MM.1S (cell line): Measurements from ENCODE around the gene CHRNE.
A peak's percentile ranks its signal among the peaks of the same experiment; 100 is the strongest.

Experiments
- DNase-seq: peaks from one replicate; pipeline ENCODE4 v3.0.0-alpha.2; 2015
- H2AFZ ChIP-seq: fragments of 300-600 bp; sonication (generic); 2 replicates; pipeline ENCODE4 v1.6.0; 2016; ENCODE audit warnings: antibody characterized with exemption, low read length
- H3F3A ChIP-seq: fragments of 300-600 bp; sonication (generic); 2 replicates; pipeline ENCODE4 v1.6.1; 2016; ENCODE audit warnings: mild to moderate bottlenecking, antibody characterized with exemption, low read length, moderate library complexity, mixed read lengths; ENCODE audit not compliant: insufficient read depth
- H3K27ac ChIP-seq: fragments of 300-600 bp; sonication (generic); 2 replicates; pipeline ENCODE4 v1.5.1; 2016; ENCODE audit warnings: mild to moderate bottlenecking, low read length
- H3K27me3 ChIP-seq: fragments of 300-600 bp; sonication (generic); replicated peaks from 2 replicates; pipeline ENCODE4 v1.6.0; 2016; ENCODE audit warnings: low read length; ENCODE audit not compliant: insufficient read depth
- H3K36me3 ChIP-seq: fragments of 300-600 bp; sonication (generic); replicated peaks from 2 replicates; pipeline ENCODE4 v1.6.1; 2016; ENCODE audit warnings: mild to moderate bottlenecking, low read length, mixed read lengths; ENCODE audit not compliant: insufficient read depth
- H3K4me1 ChIP-seq: fragments of 300-600 bp; sonication (generic); 2 replicates; pipeline ENCODE4 v1.6.1; 2016; ENCODE audit warnings: low read length, mixed read lengths
- H3K4me2 ChIP-seq: fragments of 300-600 bp; sonication (generic); 2 replicates; pipeline ENCODE4 v1.6.0; 2016; ENCODE audit warnings: low read depth, low read length
- H3K4me3 ChIP-seq: fragments of 300-600 bp; sonication (generic); 2 replicates; pipeline ENCODE4 v1.5.1; 2016; ENCODE audit warnings: low read length, mixed read lengths
- H3K79me2 ChIP-seq: fragments of 300-600 bp; sonication (generic); 2 replicates; pipeline ENCODE4 v1.6.1; 2016; ENCODE audit warnings: mixed run types, low read length, mixed read lengths
- H3K9ac ChIP-seq: fragments of 300-600 bp; sonication (generic); 2 replicates; pipeline ENCODE4 v1.6.1; 2016; ENCODE audit warnings: low read length, mixed read lengths
- H3K9me2 ChIP-seq: fragments of 300-600 bp; sonication (generic); replicated peaks from 2 replicates; pipeline ENCODE4 v1.6.1; 2016; ENCODE audit warnings: mild to moderate bottlenecking, low read length, mixed read lengths; ENCODE audit not compliant: insufficient read depth
- H3K9me3 ChIP-seq: fragments of 300-600 bp; sonication (generic); replicated peaks from 2 replicates; pipeline ENCODE4 v1.6.1; 2016; ENCODE audit warnings: mild to moderate bottlenecking, low read length, mixed read lengths; ENCODE audit not compliant: insufficient read depth
- H4K20me1 ChIP-seq: fragments of 300-600 bp; sonication (generic); 2 replicates; pipeline ENCODE4 v1.6.1; 2016; ENCODE audit warnings: mild to moderate bottlenecking, low read length, moderate library complexity, mixed read lengths; ENCODE audit not compliant: insufficient read depth
- EZH2 ChIP-seq: fragments of 300-600 bp; sonication (generic); optimal IDR thresholded peaks from 2 replicates; pipeline ENCODE3; 2017; ENCODE audit warnings: low read depth, mild to moderate bottlenecking, antibody characterized with exemption, low read length, mixed read lengths
- EZH2phosphoT487 ChIP-seq: fragments of 300-600 bp; sonication (generic); IDR thresholded peaks from 2 replicates; pipeline ENCODE4 v1.6.1; 2018; ENCODE audit warnings: antibody characterized with exemption, low read length
- TF ChIP-seq, protein P1 (sequence below): fragments of 300-600 bp; sonication (generic); IDR thresholded peaks from 2 replicates; pipeline ENCODE4 v1.5.1; 2016; ENCODE audit warnings: antibody characterized with exemption, low read length, mixed read lengths

CHRNE gene

DNA sequence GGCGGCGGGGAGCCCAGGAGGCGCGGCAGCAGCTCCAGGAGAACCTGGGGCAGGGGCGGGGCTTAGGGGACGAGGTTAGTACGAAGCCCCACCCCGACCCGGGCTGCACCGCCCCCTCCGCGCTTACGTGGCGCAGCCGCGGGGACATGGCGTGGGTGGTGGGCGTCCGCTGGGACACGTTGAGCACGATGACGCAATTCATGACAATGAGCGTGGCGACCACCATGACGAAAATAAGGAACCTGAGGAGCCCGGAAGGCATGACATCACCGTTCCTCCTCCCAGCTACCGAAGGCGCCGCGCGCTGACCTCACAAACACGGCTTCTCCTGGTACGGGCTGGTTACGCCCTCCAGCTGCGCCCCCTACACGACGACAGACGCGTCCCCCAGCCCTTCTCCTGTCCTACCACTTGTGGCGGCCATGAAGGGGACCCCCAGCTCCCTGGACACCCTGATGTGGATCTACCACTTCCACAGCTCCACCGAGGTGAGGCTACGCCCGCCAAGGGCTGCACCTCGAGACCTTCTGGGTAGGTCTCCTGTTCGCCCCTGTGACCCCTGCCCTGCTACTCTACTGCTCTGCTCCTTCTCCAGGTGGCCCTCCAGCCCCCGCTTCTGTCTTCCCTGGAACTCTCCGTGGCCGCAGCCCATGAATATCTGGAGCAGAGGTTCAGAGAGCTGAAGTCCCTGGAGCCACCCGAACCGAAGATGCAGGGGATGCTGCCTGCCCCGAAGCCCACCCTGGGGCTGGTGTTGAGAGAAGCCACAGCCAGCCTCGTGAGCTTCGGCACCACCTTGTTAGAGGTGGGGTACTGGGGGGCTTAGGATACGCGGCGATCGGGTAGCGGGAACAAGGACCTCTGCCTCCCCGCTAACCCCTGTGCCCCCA lies 3.3 kb downstream of the CHRNE start, which contains the start of gene C17orf107:
Gene C17orf107, plus strand, starts transcription at position 196 of the 890 bp plus-strand sequence. Its CDS starts 227 bp downstream, at position 423.
- H3K4me3 ChIP-seq, result no peak within 1 kb of the TSS
- H3K9ac ChIP-seq, result no peak within 1 kb of the TSS
- peaks cover 11% of the 10 kb centered on the region for H3F3A ChIP-seq
- TF ChIP-seq, protein P1, sequence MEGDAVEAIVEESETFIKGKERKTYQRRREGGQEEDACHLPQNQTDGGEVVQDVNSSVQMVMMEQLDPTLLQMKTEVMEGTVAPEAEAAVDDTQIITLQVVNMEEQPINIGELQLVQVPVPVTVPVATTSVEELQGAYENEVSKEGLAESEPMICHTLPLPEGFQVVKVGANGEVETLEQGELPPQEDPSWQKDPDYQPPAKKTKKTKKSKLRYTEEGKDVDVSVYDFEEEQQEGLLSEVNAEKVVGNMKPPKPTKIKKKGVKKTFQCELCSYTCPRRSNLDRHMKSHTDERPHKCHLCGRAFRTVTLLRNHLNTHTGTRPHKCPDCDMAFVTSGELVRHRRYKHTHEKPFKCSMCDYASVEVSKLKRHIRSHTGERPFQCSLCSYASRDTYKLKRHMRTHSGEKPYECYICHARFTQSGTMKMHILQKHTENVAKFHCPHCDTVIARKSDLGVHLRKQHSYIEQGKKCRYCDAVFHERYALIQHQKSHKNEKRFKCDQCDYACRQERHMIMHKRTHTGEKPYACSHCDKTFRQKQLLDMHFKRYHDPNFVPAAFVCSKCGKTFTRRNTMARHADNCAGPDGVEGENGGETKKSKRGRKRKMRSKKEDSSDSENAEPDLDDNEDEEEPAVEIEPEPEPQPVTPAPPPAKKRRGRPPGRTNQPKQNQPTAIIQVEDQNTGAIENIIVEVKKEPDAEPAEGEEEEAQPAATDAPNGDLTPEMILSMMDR, result no peak
- no peak for TF ChIP-seq EZH2phosphoT487
- TF ChIP-seq EZH2, result no peak
- no peaks in the 10 kb centered on the region for H3K9me3 ChIP-seq
- no peaks in the 10 kb centered on the region for H3K79me2 ChIP-seq
- no peak within 1 kb of the TSS for H2AFZ ChIP-seq
- H3K27ac ChIP-seq, result no peak within 1 kb of the TSS
- no peaks in the 10 kb centered on the region for H3K9me2 ChIP-seq
- H4K20me1 ChIP-seq, result no peaks in the 10 kb centered on the region
- peak within 1 kb of the TSS; percentile 39; the same call in 1 of the 2 replicates for H3K4me2 ChIP-seq
- no peaks in the 10 kb centered on the region for H3K27me3 ChIP-seq
- peaks cover 12% of the 10 kb centered on the region for H3K4me1 ChIP-seq
- peak; percentile 12 for DNase-seq
- no peaks in the 10 kb centered on the region for H3K36me3 ChIP-seq

GRCh38 chr17:4898927-4899326 lies 4.0 kb downstream of the CHRNE start:
- Histone ChIP-seq H3K4me1 (peaks cover 12% of the 10 kb centered on the region), H3K4me3 (no peak overlapping the region), H2AFZ (no peak overlapping the region), H3F3A (peaks cover 11% of the 10 kb centered on the region), H3K79me2 (no peaks in the 10 kb centered on the region), H3K4me2 (peak overlapping the region; percentile 39; the same call in 1 of the 2 replicates), H3K9me2 (no peaks in the 10 kb centered on the region), H3K9ac (no peak overlapping the region), H3K9me3 (no peaks in the 10 kb centered on the region), H3K27me3 (no peaks in the 10 kb centered on the region), H3K36me3 (no peaks in the 10 kb centered on the region), H4K20me1 (no peaks in the 10 kb centered on the region), H3K27ac (no peak overlapping the region)
- no peak for DNase-seq
- TF ChIP-seq, protein P1, result no peak
- no peak for TF ChIP-seq EZH2
- no peak for TF ChIP-seq EZH2phosphoT487

- Histone ChIP-seq H3K4me3 (no peak overlapping the region), H3K9me2 (no peaks in the 10 kb centered on the region), H3K36me3 (no peaks in the 10 kb centered on the region), H3K9ac (no peak overlapping the region), H2AFZ (no peak overlapping the region), H3K79me2 (no peaks in the 10 kb centered on the region), H3K9me3 (no peaks in the 10 kb centered on the region), H3K4me1 (peaks cover 10% of the 10 kb centered on the region), H4K20me1 (no peaks in the 10 kb centered on the region), H3K27ac (no peak overlapping the region), H3F3A (peaks cover 8% of the 10 kb centered on the region), H3K27me3 (no peaks in the 10 kb centered on the region), H3K4me2 (no peak overlapping the region)
- TF ChIP-seq EZH2 (no peak), EZH2phosphoT487 (no peak)
- TF ChIP-seq, protein P1, result no peak
- no peak for DNase-seq
Observed at GRCh38 chr17:4898351-4898750, 4.5 kb downstream of the CHRNE start.
